ENCODE data around the gene SSH3.

Gene SSH3

GRCh38 chr11:67268962-67269268 lies 34.4 kb upstream of the SSH3 start:
- no peak for DNase-seq

- peak; percentile 23 to 73 for DNase-seq
These were observed 33.7 kb upstream of the SSH3 start for GRCh38 chr11:67269401-67270255.

GRCh38 chr11:67270256-67271204 lies 32.8 kb upstream of the SSH3 start:
- peak in 1 of 2 experiments; percentile 39 for DNase-seq

- DNase-seq: no peak
These were observed 32.2 kb upstream of the SSH3 start for GRCh38 chr11:67271205-67271540.

DNA sequence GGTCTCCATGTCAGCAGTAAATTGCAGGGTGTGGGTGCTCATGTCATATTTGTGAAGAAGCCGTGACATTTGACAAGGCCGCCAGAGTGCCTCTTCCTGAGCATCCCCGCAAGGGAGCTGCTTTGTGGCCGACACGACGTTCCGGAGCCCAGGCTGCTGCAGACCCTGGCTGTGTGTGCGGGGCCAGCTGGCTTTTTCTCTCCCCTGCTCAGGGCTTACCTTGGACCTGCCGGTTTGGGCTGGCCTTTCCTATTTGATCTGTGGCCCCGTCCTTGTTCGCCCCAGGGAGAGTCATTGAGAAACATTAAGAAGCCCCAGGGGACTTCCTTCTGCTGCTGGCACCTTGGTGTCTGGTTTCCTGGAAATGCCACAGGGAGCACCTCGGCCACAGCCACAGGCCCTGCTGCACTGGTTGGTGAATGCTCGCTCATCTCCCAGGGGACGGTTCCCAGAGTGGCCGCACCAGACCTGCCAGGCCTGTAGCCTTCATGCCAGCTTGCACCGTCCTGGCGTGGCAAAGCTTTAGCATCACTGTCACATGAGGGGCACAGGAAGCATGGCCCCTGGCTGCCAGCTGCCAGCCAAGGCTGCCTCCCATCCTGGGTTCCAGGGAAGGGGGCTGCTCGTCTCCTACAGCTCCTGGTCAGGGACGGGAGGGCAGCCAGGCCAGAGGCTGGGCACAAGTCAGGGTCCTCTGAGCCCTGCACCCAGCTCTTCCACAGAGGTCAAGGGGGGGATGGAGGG lies 31.6 kb upstream of the SSH3 start:
- no peak for DNase-seq

DNA sequence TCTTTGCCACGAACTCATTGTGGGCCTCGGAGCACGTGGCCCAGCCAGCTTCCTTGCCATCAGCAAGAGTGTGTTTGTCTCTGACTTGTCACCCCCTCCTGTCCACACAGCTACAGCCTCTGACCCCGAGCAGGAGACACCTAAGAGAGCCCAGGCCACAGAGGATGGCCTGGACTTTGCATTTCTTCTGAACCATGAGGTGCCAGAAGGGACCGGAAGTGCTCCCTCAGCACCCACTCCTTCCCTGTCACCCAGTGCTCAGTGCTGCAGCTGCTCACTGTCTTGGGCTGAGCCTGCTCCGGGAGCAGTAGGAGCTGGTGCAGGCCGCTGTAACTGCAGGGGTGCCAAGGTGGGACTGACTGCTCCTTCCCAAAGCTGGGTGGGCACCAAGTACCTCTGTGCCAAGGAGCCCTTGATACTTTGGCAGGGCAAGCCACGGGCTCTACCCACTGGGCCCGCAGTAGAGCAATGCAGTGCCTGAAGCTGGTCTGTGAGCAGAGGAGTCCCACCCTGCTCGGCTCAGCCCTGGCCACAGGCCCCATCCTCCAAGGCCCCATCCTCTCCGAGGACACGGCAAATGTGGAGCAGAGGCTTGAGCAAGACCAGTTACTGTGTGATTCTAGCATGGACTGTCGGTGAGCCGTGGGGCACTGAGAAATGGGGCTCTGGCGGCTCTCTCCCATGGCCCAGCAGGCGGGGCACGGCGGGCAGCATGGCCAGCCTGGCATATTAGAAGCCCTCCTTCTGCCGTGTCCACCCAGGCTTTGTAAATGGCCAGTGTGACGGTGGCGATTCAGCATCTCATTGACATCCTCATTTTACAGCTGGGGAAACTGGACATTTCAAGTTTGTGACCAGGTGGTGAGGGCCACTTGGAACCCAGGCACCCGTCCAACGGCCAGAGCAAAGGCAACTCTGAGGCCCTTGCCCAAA lies 30.7 kb upstream of the SSH3 start:
- no peak for DNase-seq

DNA sequence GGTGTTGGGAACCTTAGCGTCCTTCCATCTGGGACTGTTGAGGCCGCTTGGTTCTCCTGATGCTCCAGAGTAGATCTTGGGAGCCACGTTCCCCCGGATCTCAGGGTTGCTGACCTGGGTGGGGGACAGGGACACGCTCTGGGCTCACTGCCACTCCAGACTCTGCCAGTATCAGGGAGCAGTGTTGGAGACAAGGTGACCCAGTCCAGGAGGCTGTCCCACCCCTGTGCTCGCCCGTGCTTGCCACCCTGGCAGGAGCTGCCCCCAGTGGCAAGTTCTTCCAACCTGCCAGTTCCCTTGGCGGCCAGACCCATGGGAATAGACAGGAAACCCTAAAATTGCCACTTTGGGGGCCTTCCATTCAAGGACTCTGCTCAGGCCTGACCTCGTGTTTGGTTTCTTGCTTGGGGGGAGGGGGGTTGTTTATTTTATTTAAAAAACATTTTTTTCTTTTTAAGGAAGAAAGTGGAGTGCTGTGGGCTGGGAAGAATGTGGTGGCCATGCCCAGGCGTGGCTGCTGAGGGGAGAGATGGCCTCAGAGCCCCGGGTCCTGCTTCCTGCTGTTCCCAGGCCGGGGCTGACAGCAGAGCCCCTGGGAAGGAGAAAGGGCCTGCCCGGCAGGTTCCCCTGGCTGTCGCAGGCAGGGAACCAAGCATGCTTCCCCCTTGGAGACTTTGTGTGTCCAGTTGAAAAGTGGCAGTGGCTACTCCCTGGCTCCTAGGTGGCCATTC lies 29.9 kb upstream of the SSH3 start:
- no peak for DNase-seq

DNA sequence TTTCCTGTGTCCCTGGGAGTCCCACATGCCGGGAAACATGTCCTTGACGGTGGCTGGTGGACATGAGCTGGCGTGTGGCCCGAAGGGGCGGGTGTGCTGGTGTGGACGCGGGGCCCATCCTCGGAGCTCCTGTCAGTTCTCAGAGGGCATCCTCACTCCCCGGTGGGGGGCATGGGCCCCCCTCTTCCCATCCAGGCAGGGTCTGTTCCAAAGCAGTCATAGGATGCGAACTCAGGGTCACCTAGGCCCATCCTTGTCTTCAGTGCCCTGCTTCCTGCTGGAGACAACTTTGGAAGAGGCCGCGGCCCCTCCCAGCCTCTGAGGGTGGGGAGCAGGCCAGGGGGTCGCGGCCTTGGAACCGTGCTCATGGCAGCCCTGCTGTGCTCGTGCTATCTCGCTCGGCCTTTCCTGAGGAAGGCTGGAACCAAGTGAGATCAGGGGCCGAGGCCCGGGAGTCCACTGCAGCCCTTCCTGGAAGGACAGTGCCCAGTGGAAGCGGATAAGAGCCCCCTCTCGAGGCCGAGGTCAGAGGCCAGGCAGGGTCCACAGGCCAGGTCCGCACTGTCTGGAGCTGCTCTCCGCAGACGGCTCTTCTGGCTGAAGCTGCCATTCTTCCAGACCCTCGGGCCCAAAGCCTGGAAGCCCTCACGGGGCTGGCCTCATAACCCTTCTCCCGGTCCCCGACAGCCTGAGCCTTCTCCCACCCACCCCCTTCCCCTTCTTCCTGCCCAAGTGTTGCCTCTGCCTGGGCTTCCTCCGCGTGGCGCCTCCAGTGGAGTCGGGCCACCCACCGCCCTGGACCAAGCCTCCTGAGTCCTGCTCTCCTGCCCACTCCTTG lies 28.3 kb upstream of the SSH3 start:
- no peak for DNase-seq

GRCh38 chr11:67275606-67276409 lies 27.5 kb upstream of the SSH3 start:
- DNase-seq: no peak

DNA sequence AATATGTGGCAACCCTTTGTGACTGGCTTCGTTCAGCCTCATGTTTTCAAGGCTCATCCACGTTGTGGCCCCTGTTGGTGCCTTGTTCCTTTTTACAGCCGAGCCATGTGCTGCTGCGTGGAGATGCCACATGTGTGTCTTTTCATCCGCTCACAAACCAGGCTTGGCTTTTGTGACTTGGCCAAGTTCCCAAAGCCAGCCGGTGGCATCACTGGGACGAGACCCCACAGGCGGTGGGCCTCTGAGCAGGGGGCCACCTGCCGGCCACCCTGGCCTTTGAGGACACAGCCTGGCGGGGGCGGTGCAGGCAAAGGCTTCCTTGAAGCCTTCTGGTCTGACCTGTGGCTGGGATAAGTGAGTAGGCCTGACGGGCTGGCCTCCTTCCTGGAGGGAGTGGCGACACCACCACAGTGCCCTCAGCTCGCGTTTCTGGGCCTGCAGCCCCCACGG lies 26.5 kb upstream of the SSH3 start:
- DNase-seq: no peak

GRCh38 chr11:67277231-67277961 lies 25.9 kb upstream of the SSH3 start:
- DNase-seq: no peak

GRCh38 chr11:67278135-67278938 lies 25.0 kb upstream of the SSH3 start:
- DNase-seq: no peak

GRCh38 chr11:67278939-67279588 lies 24.3 kb upstream of the SSH3 start:
- no peak for DNase-seq

DNA sequence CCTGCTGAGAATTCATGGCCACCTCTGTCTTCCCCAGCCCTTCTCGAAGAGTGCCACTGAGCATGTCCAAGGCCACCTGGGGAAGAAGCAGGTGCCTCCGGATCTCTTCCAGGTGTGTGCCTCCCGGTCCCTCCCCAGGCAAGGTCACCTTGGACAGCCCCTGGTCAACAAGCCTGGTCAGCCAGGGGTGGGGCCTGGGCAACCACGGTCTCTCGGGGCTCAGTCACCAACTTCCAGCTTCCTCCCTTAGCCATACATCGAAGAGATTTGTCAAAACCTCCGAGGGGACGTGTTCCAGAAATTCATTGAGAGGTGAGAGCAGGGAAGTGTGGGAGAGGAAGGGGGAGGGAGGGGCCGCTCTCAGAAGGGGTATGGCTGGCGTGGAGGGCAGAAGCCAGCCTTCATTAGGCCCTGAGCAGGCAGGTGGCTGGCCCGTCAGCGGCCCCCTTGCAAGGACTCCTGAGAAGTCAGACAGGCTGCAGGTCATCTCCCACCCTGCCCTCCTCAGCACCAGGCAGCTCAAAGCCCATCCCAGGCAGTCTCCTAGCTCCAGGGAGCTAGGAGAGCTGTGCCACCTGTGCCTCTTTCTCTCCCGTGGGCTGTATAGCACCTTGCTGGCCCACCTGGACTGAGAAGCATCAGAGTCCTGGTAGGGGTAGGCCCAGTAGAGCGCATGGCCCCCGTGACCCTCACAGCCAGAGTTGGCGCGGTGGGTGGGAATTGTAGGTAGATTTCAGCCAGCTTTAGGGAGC lies 23.6 kb upstream of the SSH3 start:
- DNase-seq: no peak

- no peak for DNase-seq
These were observed 23.0 kb upstream of the SSH3 start for GRCh38 chr11:67280341-67280787.

- no peak for DNase-seq
These were observed 22.4 kb upstream of the SSH3 start for GRCh38 chr11:67280788-67281551.
